ENCODE data around the gene RNF113B.

The RNF113B gene

DNA sequence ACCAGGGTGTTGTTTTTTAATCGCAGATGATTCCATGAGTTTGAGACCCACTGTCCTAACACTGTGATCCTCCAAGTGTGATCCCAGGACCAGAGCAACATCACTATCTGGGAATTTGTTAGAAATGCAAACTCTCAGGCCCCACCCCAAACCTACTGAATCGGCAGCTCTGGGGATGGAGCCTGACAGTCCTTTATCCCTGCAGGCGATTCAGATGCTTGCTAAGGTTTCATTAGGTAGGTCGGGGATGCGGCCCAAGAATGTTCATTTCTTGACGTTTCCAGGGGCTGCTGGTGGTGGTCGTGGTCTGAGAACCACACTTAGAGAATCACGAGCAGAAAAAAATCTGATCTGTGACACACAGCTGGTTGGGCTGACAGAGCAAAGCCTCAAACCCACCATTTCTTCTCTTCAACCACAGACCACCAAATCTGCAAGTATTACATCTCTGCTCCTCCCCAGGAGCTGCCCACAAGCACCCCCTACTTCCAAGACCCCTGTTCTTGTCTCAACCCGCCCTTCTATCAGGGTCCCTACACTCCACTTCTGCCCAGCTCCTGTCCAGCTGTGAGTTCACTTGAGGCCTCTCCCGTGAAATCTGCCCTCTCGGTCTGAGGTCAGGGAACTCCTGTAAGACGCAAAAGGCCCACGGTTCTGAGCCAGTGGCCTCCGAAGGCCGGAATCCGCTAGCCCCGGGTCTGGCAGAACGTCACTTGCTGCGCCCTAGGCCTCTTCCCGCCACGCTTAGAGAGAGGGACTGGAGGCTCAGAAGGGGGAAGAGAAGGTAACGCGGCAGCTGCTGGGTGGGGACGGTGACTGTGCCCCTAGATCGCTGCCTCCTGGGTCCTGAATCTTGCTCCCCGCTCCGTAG, 35.3 kb downstream of the RNF113B start:
- DNase-seq (ENCODE audit: low read depth, low spot score): no peak

- DNase-seq (ENCODE audit: low read depth, low spot score): no peak
Measured at GRCh38 chr13:98141091-98141490, 36.0 kb downstream of the RNF113B start.

- no peak for DNase-seq (ENCODE audit: low read depth, low spot score)
Measured at GRCh38 chr13:98134901-98135300, 42.2 kb downstream of the RNF113B start.

- no peak for DNase-seq (ENCODE audit: low read depth, low spot score)
Measured at GRCh38 chr13:98133946-98134345, 43.1 kb downstream of the RNF113B start.

DNA sequence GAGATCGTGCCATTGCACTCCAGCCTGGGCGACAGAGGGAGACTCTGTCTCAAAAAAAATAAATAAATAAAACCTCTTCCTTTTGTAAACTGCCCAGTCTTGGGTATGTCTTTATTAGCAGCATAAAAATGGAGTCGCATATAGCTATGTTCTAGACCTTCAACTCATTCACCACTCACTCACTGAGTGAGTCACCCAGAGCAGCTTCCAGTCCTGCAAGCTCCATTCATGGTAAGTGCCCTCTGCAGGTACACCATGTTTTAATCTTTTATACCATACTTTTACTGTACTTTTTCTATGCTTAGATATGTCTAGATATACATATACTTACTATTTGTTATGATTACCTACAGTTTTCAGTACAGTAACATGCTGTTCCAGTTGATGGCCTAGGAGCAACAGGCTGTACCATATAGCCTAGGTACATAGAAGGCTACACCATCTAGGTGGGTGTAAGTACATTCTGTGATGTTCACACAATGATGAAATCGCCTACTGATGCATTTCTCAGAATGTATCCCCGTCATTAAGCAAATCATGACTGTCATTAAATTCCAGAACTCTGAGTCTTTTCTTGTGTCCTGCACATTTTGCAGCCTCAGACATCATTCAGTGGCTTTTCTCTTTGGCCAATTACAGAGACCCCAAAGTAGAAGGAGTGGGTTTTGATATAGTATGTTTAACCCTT, 47.9 kb downstream of the RNF113B start:
- DNase-seq (ENCODE audit: low read depth, low spot score): no peak
